Right atrium auricular region (tissue), 2 donors: Measurements from ENCODE around the gene PVR. TPM values are rescaled to one million over a fixed set of nuclear protein-coding genes. Genes with fewer than 3 reads are reported as not detected.
"Not testable (repeated sequence)": the region's sequence is repeated elsewhere in the genome, so short reads cannot be mapped to it uniquely, and the experiment has no call there.

Experiments used
- DNase-seq: peaks from one replicate; pipeline ENCODE4 v3.0.0-alpha.2; 2019; ENCODE audit warnings: low spot score
- H3K27ac ChIP-seq, 2 donors: fragments of 200-600 bp; sonication (generic); 1 replicate in 1 of 2; 2 replicates in 1 of 2; pipeline ENCODE4 v1.5.1; 2016 to 2019
- H3K27me3 ChIP-seq, 2 donors: fragments of 200-600 bp; sonication (generic); one replicate each; pipeline versions ENCODE4 v1.5.1 to v1.6.0; 2017 to 2019
- H3K36me3 ChIP-seq: fragments of 200-600 bp; sonication (generic); one replicate; pipeline ENCODE4 v1.5.1; 2016
- H3K4me1 ChIP-seq, 2 donors: fragments of 200-600 bp; sonication (generic); one replicate each; pipeline versions ENCODE4 v1.5.1 to v1.6.0; 2017 to 2019
- H3K4me3 ChIP-seq, 2 donors: fragments of 200-600 bp; sonication (generic); 1 replicate in 1 of 2; 2 replicates in 1 of 2; pipeline ENCODE4 v1.5.1; 2017 to 2019; ENCODE audit warnings: mild to moderate bottlenecking in 1 of 2, moderate library complexity in 1 of 2
- H3K9me3 ChIP-seq, 2 donors: fragments of 200-600 bp; sonication (generic); one replicate each; pipeline ENCODE4 v1.5.1; 2019
- total RNA-seq, 2 donors: library from RNA; depleted of rRNA; stranded (reverse); fragments of >200 nt; gene quantifications; one replicate each; pipeline ENCODE4 v1.1.0, GENCODE V29; 2016
- TF ChIP-seq, protein P1 (sequence below), 2 donors: fragments of 200-600 bp; sonication (generic); IDR thresholded peaks; one replicate each; pipeline ENCODE4 v1.5.1; 2019; ENCODE audit warnings: antibody characterized with exemption in 2 of 2

Gene PVR
- total RNA-seq, 2 donors from 2014 or later, result 72.4 to 104 TPM

DNA sequence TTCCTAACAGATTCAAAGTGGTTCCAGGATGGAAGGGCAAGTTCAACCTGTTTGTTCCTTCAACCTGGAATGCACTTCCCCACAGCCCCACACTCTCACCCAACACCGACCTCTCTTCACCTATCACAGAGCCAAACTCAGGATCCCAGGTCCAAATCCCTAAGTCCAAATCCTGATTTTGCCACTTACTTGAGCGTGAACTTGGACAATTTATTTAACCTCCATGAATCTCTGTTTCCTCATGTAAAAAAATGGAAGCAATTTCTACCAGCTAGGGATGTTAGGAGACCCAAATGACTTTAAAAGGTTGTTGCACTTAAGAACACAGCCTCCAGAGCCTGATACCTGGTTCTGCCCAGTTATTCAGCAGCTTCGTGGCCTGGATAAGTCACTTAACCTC, 35.8 kb upstream of the PVR start:
- no peak for DNase-seq
- no peak overlapping the region for H3K4me3 ChIP-seq
- no peaks in the 10 kb centered on the region for H3K27me3 ChIP-seq
- TF ChIP-seq, protein P1, sequence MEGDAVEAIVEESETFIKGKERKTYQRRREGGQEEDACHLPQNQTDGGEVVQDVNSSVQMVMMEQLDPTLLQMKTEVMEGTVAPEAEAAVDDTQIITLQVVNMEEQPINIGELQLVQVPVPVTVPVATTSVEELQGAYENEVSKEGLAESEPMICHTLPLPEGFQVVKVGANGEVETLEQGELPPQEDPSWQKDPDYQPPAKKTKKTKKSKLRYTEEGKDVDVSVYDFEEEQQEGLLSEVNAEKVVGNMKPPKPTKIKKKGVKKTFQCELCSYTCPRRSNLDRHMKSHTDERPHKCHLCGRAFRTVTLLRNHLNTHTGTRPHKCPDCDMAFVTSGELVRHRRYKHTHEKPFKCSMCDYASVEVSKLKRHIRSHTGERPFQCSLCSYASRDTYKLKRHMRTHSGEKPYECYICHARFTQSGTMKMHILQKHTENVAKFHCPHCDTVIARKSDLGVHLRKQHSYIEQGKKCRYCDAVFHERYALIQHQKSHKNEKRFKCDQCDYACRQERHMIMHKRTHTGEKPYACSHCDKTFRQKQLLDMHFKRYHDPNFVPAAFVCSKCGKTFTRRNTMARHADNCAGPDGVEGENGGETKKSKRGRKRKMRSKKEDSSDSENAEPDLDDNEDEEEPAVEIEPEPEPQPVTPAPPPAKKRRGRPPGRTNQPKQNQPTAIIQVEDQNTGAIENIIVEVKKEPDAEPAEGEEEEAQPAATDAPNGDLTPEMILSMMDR (IDR thresholded peaks at IDR 0.05), result no peak
- no peak overlapping the region for H3K27ac ChIP-seq
- H3K4me1 ChIP-seq, result peaks cover 0 to 15% of the 10 kb centered on the region in 2 donors
- H3K36me3 ChIP-seq, result no peaks in the 10 kb centered on the region
- no peaks in the 10 kb centered on the region for H3K9me3 ChIP-seq

DNA sequence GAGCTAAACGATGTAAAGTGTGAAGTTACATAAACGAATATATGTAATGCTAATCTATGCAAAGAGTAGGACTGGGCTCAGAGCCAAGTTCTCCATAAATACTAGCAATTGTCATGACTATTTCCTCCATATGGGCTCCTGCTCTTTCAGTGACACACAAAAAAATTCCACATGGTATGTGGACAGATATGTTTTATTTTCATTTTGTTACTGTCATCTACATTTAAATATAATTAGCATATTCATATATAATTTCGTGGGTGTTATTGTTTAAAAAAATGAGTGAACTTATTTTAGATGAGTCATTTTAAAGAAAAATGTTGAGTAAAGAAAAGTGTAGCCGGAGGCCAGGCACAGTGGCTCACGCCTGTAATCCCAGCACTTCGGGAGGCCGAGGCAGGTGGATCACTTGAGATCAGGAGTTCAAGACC, 35.3 kb upstream of the PVR start:
- DNase-seq, result no peak
- H3K4me1 ChIP-seq, result peaks cover 0 to 10% of the 10 kb centered on the region in 2 donors
- H3K27ac ChIP-seq, result no peak overlapping the region
- H3K27me3 ChIP-seq, result no peaks in the 10 kb centered on the region
- H3K36me3 ChIP-seq, result no peaks in the 10 kb centered on the region
- no peaks in the 10 kb centered on the region for H3K9me3 ChIP-seq
- no peak overlapping the region for H3K4me3 ChIP-seq
- TF ChIP-seq, protein P1 (IDR thresholded peaks at IDR 0.05), result no peak

DNA sequence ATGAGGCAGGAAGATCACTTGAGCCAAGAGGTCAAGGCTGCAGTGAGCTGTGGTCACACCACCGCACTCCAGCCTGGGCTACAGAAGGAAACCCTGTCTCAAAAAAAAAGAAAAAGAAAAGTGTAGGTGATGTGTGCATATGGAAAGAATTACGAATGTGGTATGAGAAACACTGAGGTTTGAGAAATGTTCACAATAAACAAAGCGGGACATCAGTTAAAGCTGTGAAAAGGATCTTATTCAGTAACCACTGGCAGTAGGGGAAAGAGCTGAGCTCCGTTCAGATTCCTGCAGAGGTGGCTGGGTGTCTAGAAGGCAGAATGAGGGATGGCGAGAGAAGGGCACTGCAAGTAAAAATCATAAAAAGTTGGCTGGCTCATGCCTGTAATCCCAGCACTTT, 34.5 kb upstream of the PVR start:
- Histone ChIP-seq H3K27me3 (no peaks in the 10 kb centered on the region), H3K9me3 (no peaks in the 10 kb centered on the region), H3K4me1 (peaks cover 0 to 2% of the 10 kb centered on the region in 2 donors), H3K4me3 (no peak overlapping the region), H3K27ac (no peak overlapping the region), H3K36me3 (no peaks in the 10 kb centered on the region)
- TF ChIP-seq, protein P1 (IDR thresholded peaks at IDR 0.05), result no peak
- no peak for DNase-seq

DNA sequence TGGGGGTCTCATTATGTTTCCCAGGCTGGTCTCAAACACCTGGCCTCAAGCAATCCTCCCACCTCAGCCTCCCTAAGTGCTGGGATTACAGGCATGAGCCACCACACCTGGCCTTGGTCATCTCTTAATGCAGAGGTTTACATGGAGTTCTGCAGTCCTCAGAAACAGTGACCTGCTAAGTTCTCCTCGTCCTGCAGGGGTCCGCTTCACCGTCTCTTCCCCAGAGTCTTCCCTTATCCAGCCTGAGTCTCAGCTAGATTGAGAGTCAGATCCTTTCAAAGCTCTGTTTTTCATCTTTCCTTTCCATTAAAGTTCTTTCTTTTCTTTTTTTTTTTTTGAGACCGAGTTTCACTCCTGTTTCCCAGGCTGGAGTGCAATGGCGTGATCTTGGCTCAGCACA, 33.2 kb upstream of the PVR start:
- H3K27ac ChIP-seq, H3K9me3 ChIP-seq, H3K4me3 ChIP-seq, H3K36me3 ChIP-seq, H3K27me3 ChIP-seq, DNase-seq, H3K4me1 ChIP-seq: not testable (repeated sequence)

DNA sequence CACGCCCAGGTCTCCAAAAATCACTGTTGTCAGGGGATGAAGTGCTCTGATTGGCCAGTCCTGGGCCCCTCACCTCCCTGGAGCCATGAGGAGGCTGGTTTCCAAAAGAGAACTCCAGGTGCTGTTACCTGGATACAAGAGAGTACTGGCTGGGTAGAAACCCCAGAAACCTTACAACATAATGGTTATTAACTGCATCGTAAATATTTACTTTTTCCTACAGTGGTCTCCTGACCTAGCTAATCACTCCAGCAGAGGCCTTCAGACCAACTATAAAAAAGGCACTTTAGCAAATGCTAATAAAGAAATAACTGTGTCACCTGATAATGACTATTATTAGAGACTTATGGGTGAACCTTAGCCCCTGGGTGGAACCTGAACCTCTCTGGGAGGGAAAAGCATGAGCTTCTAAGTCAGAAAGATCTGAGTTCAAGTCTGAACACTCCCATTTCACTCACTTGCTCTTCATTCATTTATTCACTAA, 31.9 kb upstream of the PVR start:
- H3K4me3 ChIP-seq, result no peak overlapping the region
- no peak for DNase-seq
- no peak overlapping the region for H3K27ac ChIP-seq
- H3K36me3 ChIP-seq, result no peaks in the 10 kb centered on the region
- TF ChIP-seq, protein P1 (IDR thresholded peaks at IDR 0.05), result no peak
- H3K4me1 ChIP-seq, result no peaks in the 10 kb centered on the region
- no peaks in the 10 kb centered on the region for H3K9me3 ChIP-seq
- H3K27me3 ChIP-seq, result no peaks in the 10 kb centered on the region

DNA sequence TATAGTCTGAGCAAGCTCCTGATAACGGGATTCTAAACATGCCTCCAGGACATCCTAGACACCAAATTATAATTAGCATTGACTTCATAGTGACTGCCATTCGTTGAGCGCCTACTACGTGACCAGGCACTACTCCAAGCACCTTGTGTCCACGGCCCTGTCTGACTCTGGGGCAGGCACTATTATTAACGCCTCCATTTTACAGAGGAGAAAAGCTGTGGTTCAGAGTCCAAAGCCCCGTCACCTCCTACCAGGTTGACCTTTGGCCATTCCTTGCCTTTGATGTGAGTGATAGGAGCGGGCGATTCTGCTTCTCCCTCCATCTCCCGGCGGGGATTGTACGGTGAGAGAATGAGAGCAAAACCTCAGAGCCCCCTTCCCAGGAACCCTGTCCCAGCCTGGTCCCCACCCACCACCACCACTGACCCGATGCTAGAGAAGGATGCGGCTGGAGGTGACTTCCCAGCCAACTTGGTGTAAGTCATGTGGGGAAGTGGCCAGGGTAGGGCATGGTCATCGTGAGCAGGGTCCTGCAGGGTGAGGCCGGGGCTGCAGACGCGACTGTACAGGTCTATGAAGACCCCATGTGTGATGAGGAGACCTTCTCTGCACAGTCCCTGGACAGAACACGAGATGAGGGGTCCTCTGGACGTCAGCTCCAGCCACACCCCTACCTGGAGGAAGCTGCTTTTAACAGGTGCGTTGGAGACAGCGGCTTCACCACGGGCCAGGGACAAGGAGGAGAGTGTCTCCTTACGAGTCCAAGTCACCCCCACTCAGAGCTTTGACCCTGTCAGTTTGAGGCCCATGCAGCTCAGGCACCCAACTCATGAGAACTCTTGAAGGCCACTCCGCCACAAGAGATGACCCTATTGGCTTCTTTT, 30.2 kb upstream of the PVR start, which contains the start of gene IGSF23:
IGSF23 (plus strand) TSS at position 269 of the 884 bp plus-strand sequence; CDS start at position 352, 83 bp downstream.
- DNase-seq, result no peak
- Histone ChIP-seq H3K4me1 (no peaks in the 10 kb centered on the region), H3K27me3 (no peaks in the 10 kb centered on the region), H3K27ac (no peak within 1 kb of the TSS), H3K36me3 (no peaks in the 10 kb centered on the region), H3K4me3 (no peak within 1 kb of the TSS), H3K9me3 (no peaks in the 10 kb centered on the region)
- TF ChIP-seq, protein P1 (IDR thresholded peaks at IDR 0.05), result no peak
